GM12878 (cell line): ENCODE measurements around the gene ANO1. TPM values are rescaled to one million over a fixed set of nuclear protein-coding genes. Genes with fewer than 3 reads are reported as not detected.

Experiments used
- ATAC-seq: fragments of 200-7000 bp; cut with Tn5 transposase; 3 replicates; pipeline ENCODE4 v1.9.1; 2020; ENCODE audit warnings: mild to moderate bottlenecking, moderate library complexity
- BruUV-seq: library from RNA; stranded (reverse); fragments of 400-500 nt; replicated peaks from 2 replicates; lab custom pipeline; 2021; lab: Mats Ljungman, UMichigan
- CTCF ChIA-PET: fragments of 300-600 bp; sonication (Branson Sonifier 250); formaldehyde crosslinking; extraction: SDS; loops from one replicate; lab custom pipeline; 2021; ENCODE audit warnings: inconsistent platforms; lab: Yijun Ruan, JAX
- POLR2A ChIA-PET: fragments of 350-600 bp; formaldehyde crosslinking; extraction: SDS; loops from one replicate; lab custom pipeline; 2021; ENCODE audit warnings: inconsistent platforms; lab: Charles Lee
- RAD21 ChIA-PET: fragments of 300-600 bp; sonication (Branson Sonifier 250); formaldehyde crosslinking; loops from one replicate; lab custom pipeline; 2023; ENCODE audit warnings: antibody characterized with exemption; ENCODE audit not compliant: unreplicated experiment; lab: Charles Lee
- SMC1A ChIA-PET: fragments of 300-600 bp; sonication (Branson Sonifier 250); formaldehyde crosslinking; loops from one replicate; lab custom pipeline; 2023; ENCODE audit not compliant: unreplicated experiment, uncharacterized antibody; lab: Charles Lee
- DNase-seq: peaks from one replicate; pipeline ENCODE4 v3.0.0-alpha.2; 2011; ENCODE audit warnings: low read depth, low spot score
- FAIRE-seq: peaks from 3 replicates; lab custom pipeline; 2011; peaks lifted over from hg19 to GRCh38; lab: Jason Lieb, UNC
- H2AFZ ChIP-seq: 2 replicates; pipeline ENCODE4 v1.6.0; 2011; ENCODE audit warnings: low read depth, low read length, control low read depth; ENCODE audit not compliant: control insufficient read depth
- H3K27ac ChIP-seq: 2 replicates; pipeline ENCODE4 v1.5.1; 2011; ENCODE audit warnings: control low read depth; ENCODE audit not compliant: control insufficient read depth, insufficient read depth
- H3K27me3 ChIP-seq, 2 experiments: replicated peaks in 1 of 2; 2 replicates each; pipeline versions ENCODE4 v1.6.0 to v1.6.1; 2011; ENCODE audit warnings: low read length in 1 of 2; ENCODE audit not compliant: control insufficient read depth in 2 of 2, insufficient read depth in 2 of 2
- H3K36me3 ChIP-seq, 2 experiments: 2 replicates each; pipeline ENCODE4 v1.5.1; 2011; ENCODE audit warnings: low read length in 1 of 2; ENCODE audit not compliant: control insufficient read depth in 2 of 2, insufficient read depth in 2 of 2
- H3K4me1 ChIP-seq: 2 replicates; pipeline ENCODE4 v1.6.1; 2011; ENCODE audit warnings: mild to moderate bottlenecking, low read length, moderate library complexity, mixed read lengths; ENCODE audit not compliant: control insufficient read depth, insufficient read depth
- H3K4me2 ChIP-seq: 2 replicates; pipeline ENCODE4 v1.6.0; 2011; ENCODE audit warnings: control low read depth; ENCODE audit not compliant: control insufficient read depth, insufficient read depth
- H3K4me3 ChIP-seq: fragments of 200-600 bp; sonication (generic); 2 replicates; pipeline ENCODE4 v1.5.1; 2016
- H3K79me2 ChIP-seq: 2 replicates; pipeline ENCODE4 v1.6.0; 2011; ENCODE audit warnings: low read length; ENCODE audit not compliant: control insufficient read depth, insufficient read depth
- H3K9ac ChIP-seq: 2 replicates; pipeline ENCODE4 v1.8.0; 2011; ENCODE audit warnings: low read length, control low read depth, mixed read lengths; ENCODE audit not compliant: control insufficient read depth, insufficient read depth
- H3K9me3 ChIP-seq: replicated peaks from 3 replicates; pipeline ENCODE4 v1.5.1; 2011; ENCODE audit warnings: mild to moderate bottlenecking, low read length; ENCODE audit not compliant: control insufficient read depth, insufficient read depth
- H4K20me1 ChIP-seq: 2 replicates; pipeline ENCODE4 v1.6.0; 2011; ENCODE audit not compliant: control insufficient read depth, insufficient read depth
- CEBPB ChIP-seq, 2 experiments: fragments of 150-350 bp in 1 of 2; IDR thresholded peaks; 2 replicates each; pipeline ENCODE4 v1.6.1; 2012 to 2014; ENCODE audit warnings: low read depth in 2 of 2, low read length in 2 of 2, borderline replicate concordance in 1 of 2, inconsistent platforms in 1 of 2
- CREM ChIP-seq: IDR thresholded peaks from 2 replicates; pipeline ENCODE4 v1.6.1; 2014; ENCODE audit warnings: antibody characterized with exemption, low read depth
- NR2C1 ChIP-seq: fragments of 450-650 bp; IDR thresholded peaks from 2 replicates; pipeline ENCODE4 v1.6.1; 2017; ENCODE audit warnings: antibody characterized with exemption, mild to moderate bottlenecking, moderate library complexity
- SMC3 ChIP-seq: IDR thresholded peaks from 2 replicates; pipeline ENCODE4 v1.6.1; 2011; ENCODE audit warnings: low read length, improper control_type of control experiment, borderline replicate concordance
- YY1 ChIP-seq: IDR thresholded peaks from 2 replicates; pipeline ENCODE4 v1.6.1; 2011; ENCODE audit warnings: low read depth, mild to moderate bottlenecking, low read length
- ZSCAN29 ChIP-seq: fragments of 450-650 bp; IDR thresholded peaks from 2 replicates; pipeline ENCODE4 v1.6.1; 2017; ENCODE audit warnings: mild to moderate bottlenecking, moderate library complexity
- WGBS: methylation state at CpG from one replicate; pipeline ENCODE4 v1.1.6; 2016; ENCODE audit warnings: low lambda C conversion rate; ENCODE audit not compliant: insufficient replicate concordance, insufficient coverage; ENCODE audit errors: missing lambda C conversion rate; 5-methylcytosine and 5-hydroxymethylcytosine counted together
- in situ Hi-C: fragments of 300-500 bp; cut with MboI; formaldehyde crosslinking; loops from 9 replicates; pipeline ENCODE4 v1.14.3; 2018; ENCODE audit warnings: mixed read lengths
- intact Hi-C: fragments of 100-400 bp; cut with micrococcal nuclease; formaldehyde crosslinking; loops from one replicate; pipeline ENCODE4 v1.14.2; 2022; ENCODE audit not compliant: unreplicated experiment
- polyA plus RNA-seq, 11 experiments: library from polyadenylated mRNA; depleted of rRNA in 4 of 11; unstranded in 6 of 11; stranded (reverse) in 5 of 11; fragments of >200 nt; fragmentation: Nextera tagmentation in 4 of 11; fragmentation: Illumina TruSeq in 1 of 11; extraction: Ambion mirVana in 4 of 11; extraction: Trizol in 1 of 11; gene quantifications; 1 replicate in 1 of 11; 2 replicates in 10 of 11; pipeline versions ENCODE4 v1.2.1 to v1.2.3, GENCODE V29; 2011 to 2016; ENCODE audit warnings: inconsistent platforms in 2 of 11, missing spikeins in 2 of 11, low read depth in 1 of 11
- total RNA-seq, 4 experiments: library from RNA; depleted of rRNA in 3 of 4; stranded (reverse); fragments of >200 nt in 3 of 4; fragmentation: Illumina TruSeq in 1 of 4; extraction: Trizol in 1 of 4; gene quantifications; 2 replicates each; pipeline versions ENCODE4 v1.2.1 to v1.2.3, GENCODE V29; 2013 to 2021
- TF ChIP-seq, protein P1 (sequence below): fragments of 450-650 bp; formaldehyde crosslinking; IDR thresholded peaks from 2 replicates; pipeline ENCODE4 v1.5.0; 2022; ENCODE audit warnings: mild to moderate bottlenecking, missing genetic modification characterization
- TF ChIP-seq, protein P2 (sequence below): fragments of 450-650 bp; IDR thresholded peaks from 2 replicates; pipeline ENCODE4 v1.6.1; 2016; ENCODE audit warnings: mild to moderate bottlenecking

The ANO1 gene
- total and polyA plus RNA-seq, 10 of the 15 experiments (the other 5 are each of a cell fraction or from before 2014, with no cell fraction given): 0.01 to 0.38 (median 0.06) TPM; not detected in 7

DNA sequence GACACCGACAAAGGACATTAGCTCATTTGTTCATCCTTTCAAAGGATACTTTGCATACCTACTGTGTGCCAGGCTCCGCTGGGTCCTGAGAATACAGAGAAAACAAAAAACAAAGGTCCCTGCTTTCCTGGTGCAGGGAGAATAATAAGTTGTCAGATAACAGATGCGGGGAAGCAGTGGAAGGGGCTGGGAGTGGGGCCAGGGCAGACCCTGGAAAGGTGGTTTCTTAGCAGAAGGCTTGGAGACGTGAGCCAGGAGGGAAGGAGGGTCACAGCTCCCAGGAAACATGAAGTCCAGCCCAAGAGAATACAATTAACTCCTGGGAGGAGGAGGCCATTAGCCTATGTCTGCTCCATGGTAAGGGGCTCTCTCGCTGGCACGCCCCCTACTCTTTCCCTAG lies 9.8 kb upstream of the ANO1 start:
- WGBS: 22% methylated on average over 6 of the region's 6 CpGs

More for the DNA sequence above, 9.8 kb upstream of the ANO1 start:
- no TSS peak for BruUV-seq
- DNase-seq (no peak), ATAC-seq (no peak), FAIRE-seq (no peak)
- no peak overlapping the region for H2AFZ ChIP-seq
- no peaks in the 10 kb centered on the region for H3K4me1 ChIP-seq
- no peak overlapping the region for H3K27ac ChIP-seq
- ChIA-PET SMC1A (no interaction called here), POLR2A (no interaction called here), RAD21 (no interaction called here), CTCF (no interaction called here)
- no peaks in the 10 kb centered on the region for H4K20me1 ChIP-seq
- H3K27me3 ChIP-seq: peaks cover 4 to 11% of the 10 kb centered on the region in 2 experiments
- H3K79me2 ChIP-seq: no peaks in the 10 kb centered on the region
- no peak overlapping the region for H3K9ac ChIP-seq
- no peak overlapping the region for H3K4me2 ChIP-seq
- TF ChIP-seq CEBPB (IDR thresholded peaks at IDR 0.05; ENCODE audit: borderline replicate concordance in 1 of 2, low read depth in 2 of 2, low read length in 2 of 2) (no peak), YY1 (no peak), CREM (no peak), SMC3 (no peak), NR2C1 (no peak), ZSCAN29 (no peak)
- TF ChIP-seq, protein P1, sequence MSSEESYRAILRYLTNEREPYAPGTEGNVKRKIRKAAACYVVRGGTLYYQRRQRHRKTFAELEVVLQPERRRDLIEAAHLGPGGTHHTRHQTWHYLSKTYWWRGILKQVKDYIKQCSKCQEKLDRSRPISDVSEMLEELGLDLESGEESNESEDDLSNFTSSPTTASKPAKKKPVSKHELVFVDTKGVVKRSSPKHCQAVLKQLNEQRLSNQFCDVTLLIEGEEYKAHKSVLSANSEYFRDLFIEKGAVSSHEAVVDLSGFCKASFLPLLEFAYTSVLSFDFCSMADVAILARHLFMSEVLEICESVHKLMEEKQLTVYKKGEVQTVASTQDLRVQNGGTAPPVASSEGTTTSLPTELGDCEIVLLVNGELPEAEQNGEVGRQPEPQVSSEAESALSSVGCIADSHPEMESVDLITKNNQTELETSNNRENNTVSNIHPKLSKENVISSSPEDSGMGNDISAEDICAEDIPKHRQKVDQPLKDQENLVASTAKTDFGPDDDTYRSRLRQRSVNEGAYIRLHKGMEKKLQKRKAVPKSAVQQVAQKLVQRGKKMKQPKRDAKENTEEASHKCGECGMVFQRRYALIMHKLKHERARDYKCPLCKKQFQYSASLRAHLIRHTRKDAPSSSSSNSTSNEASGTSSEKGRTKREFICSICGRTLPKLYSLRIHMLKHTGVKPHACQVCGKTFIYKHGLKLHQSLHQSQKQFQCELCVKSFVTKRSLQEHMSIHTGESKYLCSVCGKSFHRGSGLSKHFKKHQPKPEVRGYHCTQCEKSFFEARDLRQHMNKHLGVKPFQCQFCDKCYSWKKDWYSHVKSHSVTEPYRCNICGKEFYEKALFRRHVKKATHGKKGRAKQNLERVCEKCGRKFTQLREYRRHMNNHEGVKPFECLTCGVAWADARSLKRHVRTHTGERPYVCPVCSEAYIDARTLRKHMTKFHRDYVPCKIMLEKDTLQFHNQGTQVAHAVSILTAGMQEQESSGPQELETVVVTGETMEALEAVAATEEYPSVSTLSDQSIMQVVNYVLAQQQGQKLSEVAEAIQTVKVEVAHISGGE (CRISPR knock-in tag): no peak
- TF ChIP-seq, protein P2, sequence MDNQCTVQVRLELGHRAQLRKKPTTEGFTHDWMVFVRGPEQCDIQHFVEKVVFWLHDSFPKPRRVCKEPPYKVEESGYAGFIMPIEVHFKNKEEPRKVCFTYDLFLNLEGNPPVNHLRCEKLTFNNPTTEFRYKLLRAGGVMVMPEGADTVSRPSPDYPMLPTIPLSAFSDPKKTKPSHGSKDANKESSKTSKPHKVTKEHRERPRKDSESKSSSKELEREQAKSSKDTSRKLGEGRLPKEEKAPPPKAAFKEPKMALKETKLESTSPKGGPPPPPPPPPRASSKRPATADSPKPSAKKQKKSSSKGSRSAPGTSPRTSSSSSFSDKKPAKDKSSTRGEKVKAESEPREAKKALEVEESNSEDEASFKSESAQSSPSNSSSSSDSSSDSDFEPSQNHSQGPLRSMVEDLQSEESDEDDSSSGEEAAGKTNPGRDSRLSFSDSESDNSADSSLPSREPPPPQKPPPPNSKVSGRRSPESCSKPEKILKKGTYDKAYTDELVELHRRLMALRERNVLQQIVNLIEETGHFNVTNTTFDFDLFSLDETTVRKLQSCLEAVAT: no peak
- intact Hi-C loops: no loop called here
- in situ Hi-C loops: no loop called here
- H3K4me3 ChIP-seq: no peak overlapping the region
- no peaks in the 10 kb centered on the region for H3K36me3 ChIP-seq
- no peaks in the 10 kb centered on the region for H3K9me3 ChIP-seq
